Effector CD8-positive, alpha-beta T cell (primary cell): ENCODE data around the gene LRRC45.

Experiments
- DNase-seq: peaks from one replicate; lab custom pipeline; 2025; lab: John Stamatoyannopoulos, UW

LRRC45 gene

GRCh38 chr17:82007495-82008257, 15.4 kb upstream of the LRRC45 start:
- no peak for DNase-seq

- no peak for DNase-seq
These were observed 14.7 kb upstream of the LRRC45 start for GRCh38 chr17:82008258-82008940.

- no peak for DNase-seq
These were observed 14.1 kb upstream of the LRRC45 start for GRCh38 chr17:82008941-82009405.

GRCh38 chr17:82009413-82009812, 13.7 kb upstream of the LRRC45 start:
- no peak for DNase-seq

GRCh38 chr17:82010575-82011525, 12.3 kb upstream of the LRRC45 start:
- no peak for DNase-seq

- no peak for DNase-seq
These were observed 11.4 kb upstream of the LRRC45 start for GRCh38 chr17:82011617-82012187.

GRCh38 chr17:82012261-82012639, 10.9 kb upstream of the LRRC45 start:
- no peak for DNase-seq

- DNase-seq = no peak
These were observed 10.3 kb upstream of the LRRC45 start for GRCh38 chr17:82012640-82013295.

GRCh38 chr17:82013341-82013740, 9.8 kb upstream of the LRRC45 start:
- DNase-seq = no peak

GRCh38 chr17:82013772-82014321, 9.3 kb upstream of the LRRC45 start:
- no peak for DNase-seq

- no peak for DNase-seq
These were observed 8.7 kb upstream of the LRRC45 start for GRCh38 chr17:82014432-82014831.

GRCh38 chr17:82014971-82015310, 8.2 kb upstream of the LRRC45 start:
- DNase-seq = no peak

- no peak for DNase-seq
These were observed 7.7 kb upstream of the LRRC45 start for GRCh38 chr17:82015311-82015971.

GRCh38 chr17:82016061-82016874, 6.8 kb upstream of the LRRC45 start:
- no peak for DNase-seq

GRCh38 chr17:82016875-82017459, 6.1 kb upstream of the LRRC45 start:
- no peak for DNase-seq

- DNase-seq = no peak
These were observed 5.4 kb upstream of the LRRC45 start for GRCh38 chr17:82017612-82018151.

- no peak for DNase-seq
These were observed 4.7 kb upstream of the LRRC45 start for GRCh38 chr17:82018152-82018988.
